GM12872 (cell line): Measurements from ENCODE around the gene ABI3BP.

Experiments
- TF ChIP-seq, protein P1 (sequence below): IDR thresholded peaks from 3 replicates; pipeline ENCODE4 v1.5.1; 2011; ENCODE audit warnings: low read depth, mild to moderate bottlenecking, low read length, moderate library complexity; ENCODE audit not compliant: insufficient read depth

ABI3BP gene

DNA sequence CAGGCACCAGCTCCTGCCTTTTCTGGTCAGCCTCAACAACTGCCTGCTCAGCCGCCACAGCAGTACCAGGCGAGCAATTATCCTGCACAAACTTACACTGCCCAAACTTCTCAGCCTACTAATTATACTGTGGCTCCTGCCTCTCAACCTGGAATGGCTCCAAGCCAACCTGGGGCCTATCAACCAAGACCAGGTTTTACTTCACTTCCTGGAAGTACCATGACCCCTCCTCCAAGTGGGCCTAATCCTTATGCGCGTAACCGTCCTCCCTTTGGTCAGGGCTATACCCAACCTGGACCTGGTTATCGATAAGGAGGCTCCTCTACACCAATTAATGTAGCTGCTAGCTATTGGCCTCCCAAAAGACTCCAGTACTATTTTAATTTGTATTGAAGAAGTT lies 245.0 kb downstream of the ABI3BP start:
- TF ChIP-seq, protein P1, sequence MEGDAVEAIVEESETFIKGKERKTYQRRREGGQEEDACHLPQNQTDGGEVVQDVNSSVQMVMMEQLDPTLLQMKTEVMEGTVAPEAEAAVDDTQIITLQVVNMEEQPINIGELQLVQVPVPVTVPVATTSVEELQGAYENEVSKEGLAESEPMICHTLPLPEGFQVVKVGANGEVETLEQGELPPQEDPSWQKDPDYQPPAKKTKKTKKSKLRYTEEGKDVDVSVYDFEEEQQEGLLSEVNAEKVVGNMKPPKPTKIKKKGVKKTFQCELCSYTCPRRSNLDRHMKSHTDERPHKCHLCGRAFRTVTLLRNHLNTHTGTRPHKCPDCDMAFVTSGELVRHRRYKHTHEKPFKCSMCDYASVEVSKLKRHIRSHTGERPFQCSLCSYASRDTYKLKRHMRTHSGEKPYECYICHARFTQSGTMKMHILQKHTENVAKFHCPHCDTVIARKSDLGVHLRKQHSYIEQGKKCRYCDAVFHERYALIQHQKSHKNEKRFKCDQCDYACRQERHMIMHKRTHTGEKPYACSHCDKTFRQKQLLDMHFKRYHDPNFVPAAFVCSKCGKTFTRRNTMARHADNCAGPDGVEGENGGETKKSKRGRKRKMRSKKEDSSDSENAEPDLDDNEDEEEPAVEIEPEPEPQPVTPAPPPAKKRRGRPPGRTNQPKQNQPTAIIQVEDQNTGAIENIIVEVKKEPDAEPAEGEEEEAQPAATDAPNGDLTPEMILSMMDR, result no peak

DNA sequence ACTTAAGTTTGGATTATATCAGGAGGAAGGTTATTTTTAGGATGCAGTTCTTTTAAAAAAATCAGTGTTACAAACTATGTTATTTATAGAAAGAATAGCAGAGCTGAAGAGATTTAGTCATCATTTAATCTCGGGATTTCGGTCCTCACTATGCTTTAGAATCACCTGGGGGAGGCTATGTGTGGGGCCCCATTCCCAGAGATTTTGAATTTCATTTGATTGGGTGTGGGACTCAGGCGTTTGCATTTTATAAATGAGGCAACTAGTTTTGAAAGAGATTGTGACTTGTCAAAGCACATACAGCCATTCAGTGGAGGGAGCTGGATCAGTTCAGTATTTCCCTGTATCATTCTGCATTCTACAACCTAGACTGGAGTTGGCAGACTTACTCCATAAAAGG lies 247.1 kb downstream of the ABI3BP start:
- TF ChIP-seq, protein P1, result no peak

DNA sequence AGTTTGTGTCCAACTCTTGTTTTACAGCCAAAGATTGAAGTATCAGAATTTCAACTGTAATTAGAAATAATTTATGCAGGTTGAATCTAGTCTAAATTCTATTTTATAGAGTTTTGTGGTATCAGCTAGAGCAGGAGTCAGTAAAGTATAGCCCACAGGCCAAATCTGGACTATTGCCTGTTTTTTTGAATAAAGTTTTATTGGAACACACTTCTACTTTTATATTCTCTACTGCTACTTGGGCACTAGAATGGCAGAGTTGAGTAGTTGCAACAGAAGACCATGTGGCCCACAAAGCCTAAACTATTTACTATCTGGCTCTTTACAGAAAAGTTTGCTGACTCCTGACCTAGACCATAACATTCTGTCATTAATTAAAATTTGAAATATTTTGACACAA lies 247.6 kb downstream of the ABI3BP start:
- TF ChIP-seq, protein P1, result no peak

DNA sequence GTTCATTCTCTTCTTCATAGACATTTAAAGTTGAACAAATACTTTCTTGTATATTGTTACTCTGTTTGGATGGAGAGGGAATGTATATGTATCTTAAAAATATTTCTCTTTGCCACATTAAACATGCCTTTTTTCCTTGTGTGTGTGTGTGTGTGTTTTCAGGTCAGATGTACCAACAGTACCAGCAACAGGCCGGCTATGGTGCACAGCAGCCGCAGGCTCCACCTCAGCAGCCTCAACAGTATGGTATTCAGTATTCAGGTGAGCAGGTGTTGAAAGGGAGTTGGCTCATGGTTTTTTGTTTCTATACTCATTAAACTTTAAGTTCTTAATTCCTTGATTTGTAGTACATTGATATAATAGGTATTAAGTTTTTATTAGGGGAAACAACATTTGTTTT lies 248.6 kb downstream of the ABI3BP start:
- TF ChIP-seq, protein P1, result no peak

DNA sequence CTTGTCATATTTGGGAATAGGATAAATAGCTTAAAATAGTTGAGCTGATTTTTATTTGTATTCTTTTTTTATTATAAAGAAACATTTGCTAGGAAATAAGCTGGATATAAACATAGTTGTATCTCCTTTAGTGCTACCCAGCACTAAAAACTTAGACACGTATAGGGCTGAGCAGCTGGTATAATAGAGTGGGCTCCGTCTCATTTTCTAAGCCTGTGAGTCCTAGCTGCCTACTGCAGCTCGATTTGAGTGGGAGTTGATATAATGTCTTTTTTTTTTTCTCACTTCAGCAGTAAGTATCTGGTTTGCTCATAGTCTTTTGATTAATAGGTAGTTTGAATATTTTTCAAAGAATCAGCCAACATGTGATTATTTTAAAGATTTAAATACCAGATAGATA lies 249.7 kb downstream of the ABI3BP start:
- TF ChIP-seq, protein P1, result no peak

DNA sequence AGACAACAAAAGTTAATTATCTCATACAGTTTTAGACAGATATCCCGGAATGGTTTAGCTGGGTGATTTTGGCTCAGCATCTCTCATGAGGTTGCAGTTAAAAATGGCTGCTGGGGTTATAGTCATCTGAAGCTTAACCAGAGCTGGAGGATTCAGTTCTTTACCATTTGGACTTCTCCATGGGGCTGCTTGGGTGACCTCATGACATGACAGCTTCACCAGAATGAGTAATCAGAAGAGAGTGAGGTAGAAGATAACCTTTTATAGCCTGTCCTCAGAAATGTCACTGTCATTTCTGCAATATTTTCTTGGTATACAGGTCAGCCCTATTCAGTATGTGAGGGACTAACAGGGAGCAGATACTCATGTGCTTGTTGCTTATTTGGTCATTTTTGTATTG lies 253.0 kb downstream of the ABI3BP start:
- TF ChIP-seq, protein P1, result no peak

DNA sequence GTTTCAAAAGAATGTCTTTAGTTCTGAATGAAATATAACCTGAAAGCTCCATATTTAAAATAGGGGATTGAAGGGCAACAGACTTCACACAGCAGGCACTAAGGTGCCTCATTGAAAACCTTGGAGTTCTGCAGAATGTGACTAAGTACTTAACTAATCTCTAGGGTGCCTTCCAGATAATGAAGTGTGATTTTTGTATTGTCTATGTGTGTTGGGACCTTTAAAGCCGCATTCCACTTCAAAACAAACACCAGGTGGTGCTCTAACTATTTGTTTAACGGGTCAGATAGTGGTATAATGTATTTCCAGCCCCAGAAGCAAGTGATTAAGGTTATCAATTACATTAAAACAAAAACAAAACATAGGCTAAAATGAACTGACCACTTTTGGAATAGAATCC lies 255.9 kb downstream of the ABI3BP start:
- TF ChIP-seq, protein P1, result peak; percentile 26; the same call in 1 of the 3 replicates

DNA sequence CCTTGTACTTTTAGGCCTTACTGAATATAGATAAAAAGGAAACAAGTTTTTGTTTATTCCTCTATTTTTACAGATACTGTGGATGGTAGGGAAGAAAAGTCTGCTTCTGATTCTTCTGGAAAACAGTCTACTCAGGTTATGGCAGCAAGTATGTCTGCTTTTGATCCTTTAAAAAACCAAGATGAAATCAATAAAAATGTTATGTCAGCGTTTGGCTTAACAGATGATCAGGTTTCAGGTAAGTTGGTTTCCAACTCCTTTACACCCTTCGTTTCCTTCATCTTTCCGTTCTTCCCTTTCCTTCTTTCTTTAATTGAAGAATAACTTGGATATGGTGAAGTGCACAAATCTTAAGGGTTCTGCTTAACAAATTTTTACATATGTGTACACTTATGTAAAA lies 260.8 kb downstream of the ABI3BP start:
- TF ChIP-seq, protein P1, result no peak
